Stimulated activated CD8-positive, alpha-beta memory T cell treated with anti-CD3 and anti-CD28 coated beads, Interleukin-12 subunit alpha, Interleukin-12 subunit beta, amount 100 ng/mL, for 24 hours (primary cell): Measurements from ENCODE around the gene TMTC2.
"Not testable (repeated sequence)": the region's sequence is repeated elsewhere in the genome, so short reads cannot be mapped to it uniquely, and the experiment has no call there.

Experiments
- DNase-seq: peaks from one replicate; pipeline ENCODE4 v3.0.0-alpha.2; 2020; ENCODE audit errors: extremely low read depth

TMTC2 gene

DNA sequence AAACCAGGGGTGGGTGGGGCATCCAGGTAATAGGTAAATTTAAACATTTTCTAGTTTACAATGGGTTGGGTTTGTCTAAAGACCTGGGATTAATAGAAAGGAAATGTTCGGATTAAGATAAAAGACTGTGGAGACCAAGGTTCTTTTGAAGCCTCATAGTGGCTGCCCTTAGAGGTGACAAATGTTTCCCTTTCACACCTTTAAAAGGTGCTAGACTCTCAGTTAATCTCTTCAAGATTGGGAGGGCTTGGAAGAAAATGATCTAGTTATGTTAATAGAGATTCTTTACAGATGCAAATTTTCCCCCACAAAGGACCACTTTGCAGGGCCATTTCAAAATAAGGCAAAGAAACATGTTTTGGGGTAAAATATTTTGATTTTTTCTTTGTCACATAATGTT, 39.0 kb downstream of the TMTC2 start:
- DNase-seq: no peak

DNA sequence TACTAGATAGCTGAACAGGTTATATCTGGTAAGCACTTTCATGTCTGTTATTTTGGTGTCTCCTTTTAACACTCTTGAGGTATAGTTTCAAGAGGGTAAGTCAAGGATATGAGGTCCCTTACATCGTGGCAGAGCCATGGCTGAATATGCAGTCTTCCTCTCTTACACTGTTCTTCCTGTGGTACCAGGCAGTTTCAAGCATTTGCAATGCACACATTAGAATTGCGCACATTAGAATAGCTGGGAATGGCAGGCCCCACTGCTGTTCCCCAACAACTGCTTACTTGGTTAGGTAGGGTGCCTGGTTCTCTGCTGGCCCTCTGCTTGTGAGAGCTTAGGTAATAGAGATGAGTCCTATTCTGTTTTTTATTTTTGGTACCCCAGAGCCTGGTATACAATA, 41.2 kb downstream of the TMTC2 start:
- DNase-seq: no peak

DNA sequence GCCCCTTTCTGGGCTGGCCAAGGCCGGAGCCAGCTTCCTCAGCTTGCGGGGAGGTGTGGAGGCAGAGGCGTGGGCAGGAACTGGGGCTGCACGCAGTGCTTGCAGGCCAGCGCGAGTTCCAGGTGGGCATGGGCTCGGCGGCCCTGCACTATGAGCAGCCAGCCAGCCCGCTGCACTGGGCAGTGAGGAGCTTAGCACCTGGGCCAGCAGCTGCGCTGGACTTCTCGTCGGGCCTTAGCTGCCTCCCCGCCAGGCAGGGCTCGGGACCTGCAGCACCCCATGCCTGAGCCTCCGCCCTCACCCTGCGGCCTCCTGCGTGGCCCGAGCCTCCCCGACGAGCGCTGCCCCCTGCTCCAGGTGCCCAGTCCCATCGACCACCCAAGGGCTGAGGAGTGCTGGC, 42.0 kb downstream of the TMTC2 start:
- no peak for DNase-seq

DNA sequence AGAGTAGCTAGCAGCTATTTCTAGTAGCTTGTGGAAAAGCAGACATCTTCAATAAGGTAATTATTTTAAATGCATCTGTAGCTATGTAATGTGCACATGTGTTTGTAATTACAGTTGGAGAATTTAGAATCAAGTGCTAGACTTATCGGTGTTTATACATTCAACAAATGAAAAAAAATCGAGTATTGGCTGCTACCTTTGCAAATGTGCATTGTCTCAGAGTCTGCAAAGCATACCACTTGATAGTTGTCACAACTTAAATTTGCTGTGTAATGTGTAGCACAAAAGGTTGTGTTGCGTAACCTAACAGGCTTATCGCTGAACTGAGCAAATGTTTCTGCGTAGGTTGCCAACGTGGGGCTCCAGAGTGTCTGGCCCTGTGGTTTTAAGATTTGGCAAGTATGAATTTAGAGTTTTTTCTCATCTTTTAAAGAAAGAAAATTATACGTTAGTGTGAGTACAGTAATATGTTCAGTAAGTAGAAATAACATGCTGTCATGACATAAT, 44.3 kb downstream of the TMTC2 start:
- no peak for DNase-seq

DNA sequence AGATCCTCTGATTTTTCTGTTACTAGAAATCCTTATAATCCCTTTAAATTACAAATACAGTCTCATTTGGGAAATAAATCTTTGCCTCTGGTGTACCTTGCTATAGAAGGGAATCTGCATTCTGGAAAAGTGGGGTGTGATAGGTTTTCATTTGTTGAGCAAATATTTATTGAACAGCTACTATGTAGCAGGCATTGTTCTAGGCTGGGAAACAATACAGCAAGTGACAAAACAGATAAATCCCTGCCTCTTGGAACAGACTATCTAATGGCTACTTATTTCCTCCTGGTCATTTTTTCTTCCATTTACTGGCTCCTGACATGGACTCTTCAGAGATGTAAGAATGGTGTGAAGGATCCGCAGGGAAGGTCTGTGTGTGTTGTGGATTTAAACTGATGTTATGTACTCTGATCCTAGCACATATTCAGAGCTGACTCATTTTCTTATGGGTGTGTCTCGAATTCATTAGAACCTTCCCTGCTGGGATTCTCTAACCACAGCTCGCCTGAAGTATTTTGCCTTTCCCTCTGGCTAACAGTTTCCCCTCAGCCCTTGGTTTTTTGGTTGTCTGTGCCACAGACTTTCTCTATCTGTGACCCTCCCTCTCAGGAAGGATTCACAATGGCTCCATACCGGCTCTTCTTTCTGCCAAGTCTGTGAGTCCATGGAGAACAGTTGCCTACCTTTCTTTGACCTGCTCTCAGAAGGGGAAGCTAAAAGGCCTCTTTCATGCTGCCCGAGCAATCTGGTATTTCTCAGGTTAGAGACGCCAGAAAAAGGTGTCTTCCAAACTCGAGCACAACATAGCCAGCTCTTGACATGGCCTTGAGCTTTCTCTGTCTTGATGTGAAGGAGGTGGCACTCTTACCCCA, 53.7 kb downstream of the TMTC2 start:
- no peak for DNase-seq

DNA sequence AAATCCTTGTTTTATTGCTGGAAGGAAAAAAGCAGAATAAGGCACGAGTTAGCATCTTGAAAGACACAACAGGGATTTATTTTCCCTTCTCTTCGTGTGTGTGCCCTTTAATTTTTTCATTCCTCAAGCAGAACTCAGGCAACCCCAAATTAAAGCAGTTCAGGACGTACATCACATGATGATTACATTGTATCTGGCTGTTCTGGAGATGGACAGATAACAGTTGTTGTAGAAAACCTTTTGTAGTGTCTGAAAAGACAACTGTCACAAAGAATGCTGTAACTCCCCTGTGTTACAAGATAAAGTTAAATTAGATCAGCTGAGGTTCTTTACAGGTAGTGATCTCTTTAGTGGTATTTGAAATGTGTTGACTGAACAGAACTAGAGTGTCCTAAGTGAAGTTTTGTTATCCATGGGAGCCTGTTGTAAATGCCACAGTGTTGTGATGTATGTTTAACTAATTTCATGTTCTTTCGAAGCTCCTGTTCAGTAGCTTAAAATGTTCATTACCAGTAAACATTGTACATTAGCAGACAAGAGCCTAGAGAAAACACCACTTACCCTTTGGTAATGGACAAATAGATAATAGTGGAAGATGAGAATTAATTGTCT, 58.5 kb downstream of the TMTC2 start:
- DNase-seq: no peak

DNA sequence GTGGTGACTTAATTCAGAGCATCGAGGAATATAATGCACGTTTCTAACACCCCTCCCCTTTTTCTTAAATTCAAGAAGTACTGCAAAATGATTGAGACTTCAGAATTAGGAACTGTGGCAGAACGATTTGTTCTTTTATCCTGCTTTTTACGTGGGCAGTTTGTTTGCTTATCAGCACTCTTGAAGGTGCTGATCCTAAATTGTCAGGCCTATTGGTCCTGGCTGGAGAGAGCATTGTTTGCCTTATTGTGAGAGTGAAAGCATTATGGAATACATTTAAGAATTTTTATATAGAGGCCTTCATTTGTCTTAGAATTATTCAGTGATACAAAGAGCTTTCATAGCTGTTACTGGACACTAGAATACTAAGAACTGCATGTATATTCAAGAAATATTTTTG, 59.1 kb downstream of the TMTC2 start:
- DNase-seq: no peak

DNA sequence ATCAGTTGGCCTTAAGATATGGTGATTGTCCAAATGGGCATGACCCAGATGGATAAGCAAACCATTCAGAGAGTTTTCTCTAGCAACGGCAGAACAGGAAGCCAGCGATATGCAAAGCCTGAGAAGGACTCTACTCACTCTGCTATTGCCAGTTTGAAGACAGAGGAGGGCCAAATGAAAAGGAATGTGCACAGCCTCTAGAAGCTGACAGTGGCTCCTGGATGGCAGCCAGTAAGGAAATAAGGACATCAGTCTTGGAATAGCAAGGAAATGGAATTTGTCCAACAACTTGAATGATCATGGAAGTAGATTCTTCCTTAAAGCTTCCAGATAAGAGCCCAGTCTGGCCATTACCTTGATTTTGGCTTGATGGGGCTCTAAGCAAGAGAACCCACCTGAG, 60.0 kb downstream of the TMTC2 start:
- DNase-seq: no peak

DNA sequence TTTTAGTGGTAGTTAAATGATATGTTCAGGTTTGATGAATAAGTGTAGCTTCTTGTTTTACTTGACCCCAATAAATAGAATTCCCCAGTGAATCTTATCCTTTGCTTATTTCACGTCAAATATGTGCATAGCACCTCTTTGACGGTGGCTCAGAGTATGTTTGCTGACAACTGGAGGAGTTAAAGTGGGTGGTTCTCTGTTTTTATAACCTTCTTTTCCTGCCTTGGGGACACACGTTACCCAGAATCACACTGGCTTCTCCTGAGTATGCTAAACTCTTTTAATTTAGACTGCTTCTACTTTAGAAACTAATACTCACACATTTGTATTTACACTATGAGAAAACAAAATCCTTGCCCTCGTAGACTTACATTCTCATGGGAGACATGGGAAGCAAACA, 62.3 kb downstream of the TMTC2 start:
- no peak for DNase-seq

DNA sequence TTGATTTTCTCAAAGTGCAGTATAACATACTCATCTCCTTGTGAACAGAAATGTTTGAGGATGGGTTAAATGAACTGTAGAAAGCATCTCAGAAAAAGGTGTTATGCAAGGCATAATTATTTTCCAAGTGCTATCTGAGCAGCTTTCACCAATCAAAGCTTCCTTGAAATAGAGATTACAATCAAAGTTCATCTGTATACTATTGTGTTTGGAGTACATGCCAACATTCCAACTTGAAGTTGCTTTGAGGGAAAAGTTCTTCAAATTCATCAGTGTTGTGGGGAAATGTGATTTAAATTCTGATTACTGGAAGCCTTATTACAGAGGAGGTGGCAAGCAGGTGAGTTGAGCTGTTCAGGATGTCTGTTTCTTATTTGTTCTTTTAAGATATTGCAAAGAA, 68.2 kb downstream of the TMTC2 start:
- no peak for DNase-seq

DNA sequence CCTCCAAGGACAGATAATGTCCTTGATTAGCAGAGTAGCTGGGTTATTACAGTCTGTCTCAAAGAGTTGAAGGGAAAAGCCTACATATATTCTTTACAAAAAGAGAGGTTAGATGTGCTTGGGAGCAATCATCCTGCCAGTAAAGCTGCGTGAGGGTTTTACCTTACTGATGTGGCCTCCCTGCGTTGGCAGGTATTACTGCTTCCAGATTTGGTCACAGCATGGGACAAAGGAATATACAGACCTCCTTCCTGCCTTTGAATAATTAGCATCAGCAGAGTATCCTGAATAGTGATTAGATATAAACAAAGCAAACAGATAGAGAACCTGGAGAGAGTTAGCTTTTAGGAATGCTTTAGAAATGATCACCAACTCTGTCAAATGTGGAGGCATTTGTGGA, 69.6 kb downstream of the TMTC2 start:
- no peak for DNase-seq

DNA sequence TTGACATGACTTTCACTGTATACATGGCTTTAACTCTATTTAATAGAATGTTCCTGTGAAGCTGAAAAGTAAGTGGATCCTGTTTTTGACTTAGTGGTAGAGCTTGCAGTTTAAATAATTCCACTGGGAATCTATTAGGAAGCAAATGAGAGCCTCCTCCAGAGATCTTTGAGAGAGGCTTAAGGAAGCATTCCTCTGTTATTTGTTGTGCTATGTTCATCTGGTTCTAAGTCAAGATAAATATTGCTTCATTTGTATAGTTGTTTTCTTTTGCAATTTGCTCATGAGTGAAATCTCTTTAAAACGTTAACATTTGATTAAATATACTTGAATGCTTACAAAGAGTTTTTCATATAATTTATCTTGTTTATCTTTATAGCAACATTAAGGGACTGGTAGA, 70.4 kb downstream of the TMTC2 start:
- DNase-seq: no peak

DNA sequence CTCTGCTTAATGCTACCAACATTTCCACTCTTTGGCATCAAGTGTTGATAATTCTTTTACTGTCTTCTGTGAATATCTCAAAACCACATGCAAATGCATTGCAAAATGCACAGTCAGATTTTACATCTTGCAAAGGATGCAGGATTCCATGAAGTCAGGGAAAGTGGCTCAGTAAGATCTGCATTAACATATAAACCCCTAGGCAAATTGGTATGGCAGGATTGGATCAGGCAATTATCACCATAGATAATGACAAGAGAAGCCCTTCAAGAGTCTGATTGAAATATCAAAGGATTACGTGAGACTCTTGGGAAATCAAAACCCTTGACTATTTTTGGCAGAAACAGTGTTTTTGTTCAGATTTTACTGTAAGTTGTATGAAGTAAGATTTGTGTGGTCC, 71.0 kb downstream of the TMTC2 start:
- no peak for DNase-seq

DNA sequence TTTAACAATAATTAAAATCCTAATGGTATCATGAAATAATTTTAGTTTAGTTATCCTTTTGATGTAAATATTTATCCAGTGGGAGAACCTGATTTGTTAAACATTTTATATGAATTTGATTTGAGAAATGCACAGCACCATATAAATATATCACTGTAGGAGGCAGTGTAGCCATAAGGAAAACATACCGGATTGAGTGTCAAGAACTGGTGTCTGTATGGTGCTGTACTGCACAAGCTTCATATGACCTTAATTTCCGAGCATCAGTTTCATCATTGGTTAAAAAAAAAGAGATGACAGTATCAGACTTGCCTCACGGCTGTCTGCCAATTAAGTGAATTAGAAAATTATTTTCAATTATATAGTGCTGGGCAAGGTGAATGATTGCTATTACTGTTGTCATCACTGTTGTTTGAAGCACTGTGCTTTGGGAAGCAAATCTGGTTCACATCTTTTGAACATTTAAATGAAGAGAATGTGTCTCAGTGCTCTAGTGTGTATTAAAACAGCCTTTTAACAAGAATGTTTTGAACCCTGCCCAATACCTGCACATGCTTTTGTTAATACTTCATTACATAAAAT, 72.1 kb downstream of the TMTC2 start:
- no peak for DNase-seq

DNA sequence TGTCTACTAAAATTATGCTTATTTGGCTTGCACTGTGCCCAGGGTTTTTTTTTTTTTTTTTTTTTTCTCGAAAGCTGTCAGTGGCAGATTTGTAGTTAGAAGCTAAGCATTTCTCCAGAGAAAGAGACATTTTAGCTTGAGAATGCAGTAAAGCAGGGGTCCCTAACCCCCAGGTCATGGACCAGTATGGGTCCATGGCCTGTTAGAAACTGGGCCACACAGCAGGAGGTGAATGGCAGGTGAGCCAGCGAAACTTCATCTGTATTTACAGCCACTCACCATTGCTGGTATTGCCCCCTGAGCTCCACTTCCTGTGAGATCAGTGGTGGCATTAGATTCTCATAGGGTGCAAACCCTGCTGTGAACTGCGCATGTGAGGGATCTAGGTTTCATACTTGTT, 73.7 kb downstream of the TMTC2 start:
- DNase-seq: no peak

DNA sequence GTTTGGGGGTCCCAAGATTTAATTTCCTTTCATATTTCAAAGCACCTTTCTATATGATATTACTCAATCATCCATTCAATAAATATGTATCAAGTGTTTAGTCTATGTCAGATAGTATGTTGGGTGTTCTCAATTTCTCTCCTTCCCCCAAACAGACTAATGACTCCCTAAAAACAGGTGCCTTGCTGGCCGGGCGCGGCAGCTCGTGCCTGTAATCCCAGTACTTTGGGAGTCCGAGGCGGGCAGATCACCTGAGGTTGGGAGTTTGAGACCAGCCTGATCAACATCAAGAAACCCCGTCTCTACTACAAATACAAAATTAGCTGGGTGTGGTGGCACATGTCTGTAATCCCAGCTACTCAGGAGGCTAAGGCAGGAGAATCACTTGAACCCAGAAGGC, 78.5 kb downstream of the TMTC2 start:
- not testable (repeated sequence) for DNase-seq

DNA sequence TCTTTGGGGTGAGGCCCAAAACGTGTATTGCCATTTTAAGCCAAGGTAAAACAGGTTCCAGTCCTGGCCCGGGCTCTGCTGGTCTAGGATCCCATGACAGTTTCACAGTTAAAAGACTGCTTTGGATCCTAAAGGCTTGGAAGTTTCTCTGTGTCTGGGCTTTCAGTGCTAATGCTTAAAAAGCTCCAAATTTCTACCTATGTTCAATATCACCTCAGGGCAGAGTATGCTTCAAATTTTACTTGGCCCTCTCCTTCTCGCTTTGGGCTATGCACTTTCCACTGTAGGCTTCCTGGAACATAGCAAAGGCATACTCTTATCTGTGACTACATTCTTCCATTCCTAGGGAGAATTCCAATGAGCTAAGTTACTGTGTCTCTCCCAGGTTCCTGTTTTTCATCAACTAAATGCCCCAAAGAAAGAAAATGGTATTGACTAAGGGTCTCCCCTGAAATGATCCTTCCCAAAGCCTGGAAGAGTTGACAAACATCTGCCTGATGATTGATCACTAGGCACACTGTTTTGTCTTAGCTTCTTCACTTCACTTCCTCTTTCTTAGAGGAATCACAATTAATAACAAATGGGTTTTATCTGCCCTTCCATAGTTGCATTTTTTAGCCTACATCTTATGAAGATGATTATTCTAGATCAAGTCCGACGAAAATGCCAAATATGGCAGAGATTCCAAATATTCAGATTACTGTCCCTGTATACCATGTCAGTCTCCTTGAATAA, 79.4 kb downstream of the TMTC2 start:
- DNase-seq: no peak

DNA sequence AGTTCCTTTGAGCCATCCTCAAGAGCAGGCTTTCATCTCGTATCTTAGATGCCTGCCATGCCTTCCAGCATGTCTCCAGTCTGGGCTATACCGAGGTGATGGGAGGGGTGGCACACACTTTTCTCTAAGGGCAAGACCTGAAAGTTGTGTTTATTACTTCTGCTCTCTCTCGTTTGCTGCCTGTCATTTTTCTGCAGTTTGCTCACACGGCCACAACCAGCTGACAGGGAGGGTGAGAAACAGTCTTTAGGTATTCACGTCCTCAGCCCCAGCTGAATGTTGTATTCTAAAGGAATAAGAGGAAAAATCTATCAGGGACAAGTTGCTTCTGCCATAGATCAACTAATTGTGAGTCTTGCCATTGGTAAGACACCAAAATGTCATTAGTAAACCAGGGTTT, 88.0 kb downstream of the TMTC2 start:
- no peak for DNase-seq

DNA sequence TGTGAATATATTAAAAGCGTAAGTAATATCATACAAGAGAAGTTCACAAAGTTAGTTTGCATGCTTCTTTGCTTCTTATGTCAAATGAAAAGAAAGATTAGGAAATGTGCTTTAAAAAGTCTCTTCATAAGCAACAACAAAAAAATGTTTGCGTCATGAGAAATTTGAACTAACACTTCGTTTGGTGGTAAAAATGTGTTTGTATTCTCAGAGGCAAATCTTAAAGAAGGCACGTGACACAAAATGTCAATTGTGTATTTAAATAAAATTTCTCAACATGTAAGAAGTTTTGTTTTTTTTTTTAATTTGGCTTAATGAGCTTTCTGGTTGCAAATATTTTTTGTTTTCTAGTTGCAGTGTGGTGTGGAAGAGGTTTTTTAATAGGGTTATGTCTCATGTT, 93.8 kb downstream of the TMTC2 start:
- DNase-seq: no peak

DNA sequence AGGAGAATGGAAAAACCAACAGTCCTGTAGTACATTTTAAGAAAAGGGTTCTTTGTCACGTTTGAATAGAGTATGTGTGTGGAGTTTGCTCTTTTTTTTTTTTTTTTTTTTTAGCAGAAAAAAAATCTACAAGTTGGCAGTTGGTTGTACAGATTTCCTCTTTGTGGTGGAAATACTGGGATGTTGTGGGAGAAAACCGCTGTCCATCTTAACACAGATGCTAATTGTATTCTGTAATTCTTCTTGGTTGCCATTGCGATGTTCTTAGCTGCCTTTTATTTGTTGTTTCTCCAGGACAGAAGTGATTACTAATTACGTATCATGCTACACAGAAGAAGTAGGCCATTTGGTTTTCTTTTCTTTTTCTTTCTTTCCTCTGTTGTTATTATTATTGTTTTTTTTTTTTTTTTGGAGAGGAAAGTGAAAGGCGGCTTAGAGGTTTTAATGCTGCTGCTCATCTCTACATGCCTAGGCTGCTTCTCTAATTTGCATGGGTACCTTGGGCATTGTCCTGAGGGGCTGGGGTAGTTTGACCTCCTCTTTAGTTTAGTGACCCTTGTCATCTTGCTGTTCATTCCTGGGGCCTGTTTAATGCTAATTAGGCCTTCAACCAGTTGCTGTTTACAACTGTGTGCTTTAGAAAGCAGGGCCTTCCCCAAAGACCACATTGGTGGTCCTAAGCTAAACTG, 94.7 kb downstream of the TMTC2 start:
- DNase-seq: no peak

DNA sequence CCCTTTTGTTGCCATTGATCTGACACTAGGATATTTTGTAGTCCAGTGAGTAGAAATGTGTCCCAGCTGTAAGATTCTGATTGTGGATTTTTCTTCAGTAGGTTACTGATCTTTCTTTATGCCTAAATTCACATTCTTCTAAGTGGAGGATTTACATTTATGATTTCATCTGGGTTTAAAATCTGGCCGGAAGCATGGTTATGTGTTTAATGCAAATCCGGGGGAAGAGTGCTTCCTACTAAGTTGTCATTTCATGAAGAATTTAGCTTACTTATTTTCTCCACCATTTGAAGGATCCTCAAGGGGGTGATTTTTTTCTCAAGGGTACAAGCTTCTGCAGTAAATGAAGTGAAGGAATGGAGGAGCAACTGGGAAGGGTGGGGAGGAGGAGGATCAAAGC, 96.7 kb downstream of the TMTC2 start:
- no peak for DNase-seq

DNA sequence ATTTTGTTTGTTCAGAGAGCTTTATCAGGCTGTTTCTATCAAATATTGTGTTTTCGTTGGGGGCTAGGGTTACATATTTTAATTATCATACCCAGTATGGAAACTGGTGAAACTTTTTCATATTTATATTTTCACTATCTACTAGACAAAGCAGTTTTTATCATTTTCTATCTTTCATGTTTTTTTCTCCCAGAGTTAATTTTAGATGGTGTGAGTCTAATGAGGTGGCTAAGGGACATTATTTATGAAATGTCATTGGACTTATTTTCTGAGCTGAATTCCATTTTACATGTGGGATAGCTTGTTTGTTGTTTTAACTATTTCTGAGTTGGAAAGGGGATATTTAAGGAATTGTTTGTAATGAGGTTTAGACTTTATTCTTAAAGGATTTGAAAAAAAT, 100.3 kb downstream of the TMTC2 start:
- no peak for DNase-seq
